ENCODE data around the gene CEP85L. TPM values are rescaled to one million over a fixed set of nuclear protein-coding genes. Genes with fewer than 3 reads are reported as not detected.

The CEP85L gene
- total and polyA plus RNA-seq, 10 donors: 6.3 to 46.5 (median 30.7) TPM

DNA sequence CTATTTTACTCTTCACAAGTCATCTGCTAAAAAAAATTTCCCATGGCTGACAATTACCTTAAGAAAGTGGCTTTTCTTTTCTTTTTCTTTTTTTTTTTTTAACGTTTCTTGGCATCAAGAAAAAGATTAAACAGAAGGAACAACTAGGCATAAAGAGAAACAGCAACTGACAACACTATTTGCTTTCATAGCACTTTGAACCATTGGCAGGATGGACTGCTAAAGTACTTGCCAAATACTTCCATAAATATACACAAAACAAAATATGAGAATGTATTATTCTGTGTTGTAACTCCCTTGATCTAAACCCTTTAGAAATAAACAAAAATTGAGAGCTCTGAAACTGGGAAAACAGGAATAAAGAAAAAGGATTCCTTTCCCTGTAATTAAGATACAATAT, 123.3 kb downstream of the CEP85L start:
- Histone ChIP-seq H3K27ac (no peak overlapping the region), H3K27me3 (replicated peaks in 1 of 7) (no peaks in the 10 kb centered on the region), H3K36me3 (peaks cover 0 to 14% (median 0%) of the 10 kb centered on the region in 6 donors), H3K9me3 (peaks cover 0 to 10% (median 7%) of the 10 kb centered on the region in 8 donors), H3K4me3 (no peak overlapping the region), H3K4me1 (no peaks in the 10 kb centered on the region)
- DNase-seq: no peak
- WGBS, 5 donors: 63 to 81% (median 76%) methylated on average over 1 of the region's 1 CpG
- TF ChIP-seq POLR2AphosphoS5 (IDR thresholded peaks at IDR 0.05): no peak
- no peak for TF ChIP-seq POLR2A (IDR thresholded peaks at IDR 0.05)
- TF ChIP-seq, protein P1, sequence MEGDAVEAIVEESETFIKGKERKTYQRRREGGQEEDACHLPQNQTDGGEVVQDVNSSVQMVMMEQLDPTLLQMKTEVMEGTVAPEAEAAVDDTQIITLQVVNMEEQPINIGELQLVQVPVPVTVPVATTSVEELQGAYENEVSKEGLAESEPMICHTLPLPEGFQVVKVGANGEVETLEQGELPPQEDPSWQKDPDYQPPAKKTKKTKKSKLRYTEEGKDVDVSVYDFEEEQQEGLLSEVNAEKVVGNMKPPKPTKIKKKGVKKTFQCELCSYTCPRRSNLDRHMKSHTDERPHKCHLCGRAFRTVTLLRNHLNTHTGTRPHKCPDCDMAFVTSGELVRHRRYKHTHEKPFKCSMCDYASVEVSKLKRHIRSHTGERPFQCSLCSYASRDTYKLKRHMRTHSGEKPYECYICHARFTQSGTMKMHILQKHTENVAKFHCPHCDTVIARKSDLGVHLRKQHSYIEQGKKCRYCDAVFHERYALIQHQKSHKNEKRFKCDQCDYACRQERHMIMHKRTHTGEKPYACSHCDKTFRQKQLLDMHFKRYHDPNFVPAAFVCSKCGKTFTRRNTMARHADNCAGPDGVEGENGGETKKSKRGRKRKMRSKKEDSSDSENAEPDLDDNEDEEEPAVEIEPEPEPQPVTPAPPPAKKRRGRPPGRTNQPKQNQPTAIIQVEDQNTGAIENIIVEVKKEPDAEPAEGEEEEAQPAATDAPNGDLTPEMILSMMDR (IDR thresholded peaks at IDR 0.05 in 8 of 11, conservative IDR thresholded peaks at IDR 0.05 in 3 of 11): no peak
- intact Hi-C loops (cut with DNase I; ENCODE audit: low total_unique reads): no loop called here

DNA sequence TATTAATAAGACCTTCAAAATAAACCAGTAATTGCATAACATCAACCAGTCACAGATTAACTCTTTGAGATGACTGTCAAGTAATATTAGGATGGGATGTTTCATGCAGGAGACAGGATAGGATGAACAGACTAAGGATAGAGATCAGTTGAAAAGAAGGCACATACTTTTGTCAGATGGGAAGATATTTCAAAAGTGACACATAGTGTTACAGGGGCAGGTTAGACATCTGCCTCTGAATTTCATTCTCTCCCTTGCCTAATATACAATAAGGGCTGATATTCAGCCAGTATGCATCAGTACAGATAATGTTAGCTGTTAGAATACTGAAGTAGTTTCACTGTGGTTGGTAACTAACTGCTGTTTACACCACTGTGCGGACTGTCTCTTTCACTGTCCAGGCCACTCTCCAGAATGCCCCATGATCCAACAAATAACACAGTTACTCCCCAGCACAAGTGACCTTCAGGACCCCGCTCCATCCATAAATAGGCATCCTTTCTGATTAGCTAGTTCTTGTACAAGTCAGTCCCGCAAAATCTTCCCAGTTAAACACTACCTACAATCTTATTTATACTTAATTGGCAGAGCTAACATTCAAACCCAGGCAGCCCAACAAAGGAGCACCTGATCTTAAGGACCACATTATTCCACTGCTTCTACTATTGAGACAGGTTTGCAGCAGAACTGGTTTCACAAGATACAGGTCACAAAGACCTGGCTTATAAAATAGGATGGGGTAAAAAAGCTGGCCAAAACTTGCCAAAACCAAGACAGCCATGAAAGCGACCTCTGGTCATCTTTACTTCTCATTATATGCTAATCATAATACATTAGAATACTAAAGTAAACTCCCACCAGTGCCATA, 125.2 kb downstream of the CEP85L start:
- no peak for DNase-seq
- H3K27me3 ChIP-seq (replicated peaks in 1 of 7): no peaks in the 10 kb centered on the region
- intact Hi-C loops (cut with DNase I; ENCODE audit: low total_unique reads): no loop called here
- no peak overlapping the region for H3K4me3 ChIP-seq
- H3K36me3 ChIP-seq: peaks cover 0 to 32% (median 4%) of the 10 kb centered on the region in 6 donors
- H3K4me1 ChIP-seq: no peaks in the 10 kb centered on the region
- peaks cover 0 to 5% (median 5%) of the 10 kb centered on the region in 8 donors for H3K9me3 ChIP-seq
- no peak overlapping the region for H3K27ac ChIP-seq
- no peak for TF ChIP-seq POLR2AphosphoS5 (IDR thresholded peaks at IDR 0.05)
- TF ChIP-seq, protein P1 (IDR thresholded peaks at IDR 0.05 in 8 of 11, conservative IDR thresholded peaks at IDR 0.05 in 3 of 11): no peak
- no peak for TF ChIP-seq POLR2A (IDR thresholded peaks at IDR 0.05)
- WGBS, 5 donors: 68 to 96% (median 94%) methylated on average over 4 of the region's 4 CpGs

DNA sequence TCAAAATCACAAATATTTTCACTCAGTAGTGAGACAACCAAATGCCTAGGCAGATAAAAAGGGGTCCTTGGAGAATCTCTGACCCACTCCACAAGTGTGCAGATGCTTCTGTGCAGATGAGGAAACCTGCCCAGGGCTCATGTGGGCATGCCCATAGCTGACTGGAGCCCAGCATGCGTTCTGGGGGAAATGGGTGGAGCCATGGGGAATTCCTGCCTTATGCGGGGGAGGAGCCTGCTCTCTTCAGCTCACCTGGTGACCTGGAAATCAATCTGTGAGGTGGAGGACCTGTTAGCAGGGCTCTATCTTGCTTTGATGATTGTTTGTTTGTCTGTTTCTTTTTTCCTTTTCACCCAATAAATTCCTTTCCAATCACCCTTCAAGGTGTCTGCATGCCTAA, 126.7 kb downstream of the CEP85L start:
- H3K27me3 ChIP-seq (replicated peaks in 1 of 7): no peaks in the 10 kb centered on the region
- intact Hi-C loops (cut with DNase I; ENCODE audit: low total_unique reads): no loop called here
- TF ChIP-seq POLR2AphosphoS5 (IDR thresholded peaks at IDR 0.05) (no peak), POLR2A (IDR thresholded peaks at IDR 0.05) (no peak)
- TF ChIP-seq, protein P1 (IDR thresholded peaks at IDR 0.05 in 8 of 11, conservative IDR thresholded peaks at IDR 0.05 in 3 of 11): no peak
- no peaks in the 10 kb centered on the region for H3K4me1 ChIP-seq
- no peak overlapping the region for H3K4me3 ChIP-seq
- H3K27ac ChIP-seq: no peak overlapping the region
- DNase-seq: no peak
- WGBS, 5 donors: 48 to 71% (median 62%) methylated on average over 2 of the region's 2 CpGs
- H3K36me3 ChIP-seq: peaks cover 0 to 39% (median 4%) of the 10 kb centered on the region in 6 donors
- no peaks in the 10 kb centered on the region for H3K9me3 ChIP-seq

DNA sequence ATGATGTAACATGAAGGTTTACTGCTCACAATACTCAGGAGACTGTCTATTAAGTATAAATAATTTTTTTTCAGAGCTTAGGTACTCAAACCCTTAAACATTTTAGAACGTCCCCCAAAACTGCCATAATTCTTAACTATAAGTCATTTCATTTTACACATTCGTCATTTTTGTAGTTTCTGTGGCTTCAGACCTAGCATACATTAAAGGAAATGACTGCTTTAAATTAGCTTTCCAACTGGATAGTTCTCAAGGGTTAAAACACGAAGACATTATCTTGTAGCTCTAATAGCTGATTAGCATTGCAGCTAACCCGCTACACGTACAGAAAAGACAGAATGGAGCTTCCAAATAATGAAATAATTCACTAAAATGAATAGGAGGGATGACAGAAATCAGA, 128.2 kb downstream of the CEP85L start:
- DNase-seq: no peak
- Histone ChIP-seq H3K27ac (no peak overlapping the region), H3K4me3 (no peak overlapping the region), H3K4me1 (no peaks in the 10 kb centered on the region), H3K36me3 (peaks cover 0 to 47% (median 4%) of the 10 kb centered on the region in 6 donors), H3K27me3 (replicated peaks in 1 of 7) (no peaks in the 10 kb centered on the region), H3K9me3 (no peaks in the 10 kb centered on the region)
- intact Hi-C loops (cut with DNase I; ENCODE audit: low total_unique reads): no loop called here
- TF ChIP-seq POLR2A (IDR thresholded peaks at IDR 0.05) (no peak), POLR2AphosphoS5 (IDR thresholded peaks at IDR 0.05) (no peak)
- TF ChIP-seq, protein P1 (IDR thresholded peaks at IDR 0.05 in 8 of 11, conservative IDR thresholded peaks at IDR 0.05 in 3 of 11): no peak
- WGBS, 5 donors: 83 to 89% (median 86%) methylated on average over 5 of the region's 5 CpGs
